Fibroblast of gingiva (primary cell): ENCODE data around the gene ATG13.
"Not testable (repeated sequence)": the region's sequence is repeated elsewhere in the genome, so short reads cannot be mapped to it uniquely, and the experiment has no call there.

ENCODE experiments used
- DNase-seq: peaks from one replicate; pipeline ENCODE4 v3.0.0-alpha.2; 2011; ENCODE audit warnings: low read depth

The ATG13 gene

DNA sequence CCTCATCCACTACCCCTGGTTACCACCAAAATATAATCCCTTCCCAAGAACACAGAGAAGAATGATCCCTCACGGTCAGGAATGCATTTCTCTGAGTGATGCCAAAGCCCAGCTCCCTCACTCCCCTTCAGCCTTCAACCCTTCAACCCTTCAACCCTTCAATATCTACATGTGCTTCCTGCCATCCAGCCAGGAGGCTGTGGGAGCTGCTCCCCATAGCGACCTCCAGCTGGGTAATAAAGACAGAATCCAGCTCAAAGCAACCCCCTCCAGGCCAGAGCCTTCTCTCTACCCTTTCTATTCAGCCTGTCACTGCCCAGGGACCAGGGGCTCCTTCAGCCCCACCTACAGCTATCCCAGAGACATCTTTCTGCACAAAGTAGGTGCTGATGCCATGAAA is 80.4 kb downstream of the ATG13 start:
- DNase-seq, result no peak

- DNase-seq, result no peak
These were observed 81.2 kb downstream of the ATG13 start for GRCh38 chr11:46698597-46698996.

DNA sequence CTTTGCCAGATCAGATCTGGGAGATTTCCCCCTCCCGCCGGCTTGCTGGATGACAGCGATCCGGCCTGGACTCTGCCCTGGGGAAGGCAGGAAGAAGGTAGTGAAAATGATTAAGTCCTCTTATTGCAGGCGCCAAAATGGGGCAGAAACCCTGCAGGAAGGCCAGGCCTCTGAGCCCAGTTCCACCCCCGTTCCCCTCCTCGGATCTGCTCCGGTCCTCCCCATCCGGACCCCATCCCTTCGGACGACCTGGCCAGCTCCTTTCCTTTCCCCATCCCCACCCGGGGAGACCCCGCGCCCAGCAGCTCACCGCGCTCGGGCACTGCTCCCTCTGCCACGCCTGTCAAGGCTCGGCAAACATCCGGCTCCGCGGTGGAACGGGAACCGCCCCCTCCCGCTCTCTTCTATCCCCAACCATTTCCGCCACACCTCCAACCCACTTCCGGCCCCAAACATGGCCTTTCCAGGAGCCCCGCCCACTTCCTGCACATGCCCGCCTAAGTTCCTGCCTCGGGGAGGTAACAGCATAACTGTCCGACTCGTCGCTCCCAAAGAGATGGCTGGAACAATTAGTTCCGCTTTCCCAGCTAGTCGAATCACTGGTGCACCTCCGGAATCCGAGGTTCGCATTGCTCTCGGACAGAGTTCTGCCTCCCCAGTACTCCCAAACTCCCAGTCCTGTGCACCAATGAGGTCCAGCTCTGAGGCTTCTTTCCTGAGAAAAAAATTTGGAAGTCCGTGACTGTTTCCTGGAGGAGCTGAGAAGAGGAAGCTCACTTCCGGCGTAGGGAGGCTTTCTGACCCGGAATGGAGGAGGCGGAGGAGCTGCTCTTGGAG is 83.1 kb downstream of the ATG13 start, which contains the start of the genes ARHGAP1 and ZNF408:
ARHGAP1 (minus strand) TSS at position 379 of the 837 bp plus-strand sequence. CDS start 4,512 bp downstream, outside the sequence.
ZNF408 (plus strand) TSS at position 791 of the 837 bp plus-strand sequence; CDS start at position 808, 17 bp downstream.
- DNase-seq, result peak; percentile 98

GRCh38 chr11:46701078-46701654 is 83.8 kb downstream of the ATG13 start:
- DNase-seq, result no peak

GRCh38 chr11:46705070-46705688 is 87.8 kb downstream of the ATG13 start:
- no peak for DNase-seq

- DNase-seq, result no peak
These were observed 89.5 kb downstream of the ATG13 start for GRCh38 chr11:46706886-46707285.

GRCh38 chr11:46709351-46709750 is 92.0 kb downstream of the ATG13 start:
- DNase-seq, result not testable (repeated sequence)

GRCh38 chr11:46710821-46711269 is 93.5 kb downstream of the ATG13 start:
- peak; percentile 89 for DNase-seq

- peak; percentile 21 for DNase-seq
These were observed 94.0 kb downstream of the ATG13 start for GRCh38 chr11:46711303-46711702.

- no peak for DNase-seq
These were observed 95.7 kb downstream of the ATG13 start for GRCh38 chr11:46712874-46713576.

DNA sequence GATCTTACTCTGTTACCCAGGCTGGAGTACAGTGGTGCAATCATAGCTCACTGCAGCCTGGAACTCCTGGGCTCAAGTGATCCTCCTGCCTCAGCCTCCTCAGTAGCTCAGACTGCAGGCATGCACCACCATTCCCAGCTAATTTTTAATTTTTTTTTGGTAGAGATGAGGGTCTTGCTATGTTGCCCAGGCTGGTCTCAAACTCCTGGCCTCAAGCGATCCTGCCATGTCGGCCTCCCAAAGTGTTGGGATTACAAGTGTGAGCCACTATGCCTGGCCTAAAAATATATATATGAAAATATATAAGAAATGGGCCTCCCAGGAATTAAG is 100.4 kb downstream of the ATG13 start:
- DNase-seq, result not testable (repeated sequence)

DNA sequence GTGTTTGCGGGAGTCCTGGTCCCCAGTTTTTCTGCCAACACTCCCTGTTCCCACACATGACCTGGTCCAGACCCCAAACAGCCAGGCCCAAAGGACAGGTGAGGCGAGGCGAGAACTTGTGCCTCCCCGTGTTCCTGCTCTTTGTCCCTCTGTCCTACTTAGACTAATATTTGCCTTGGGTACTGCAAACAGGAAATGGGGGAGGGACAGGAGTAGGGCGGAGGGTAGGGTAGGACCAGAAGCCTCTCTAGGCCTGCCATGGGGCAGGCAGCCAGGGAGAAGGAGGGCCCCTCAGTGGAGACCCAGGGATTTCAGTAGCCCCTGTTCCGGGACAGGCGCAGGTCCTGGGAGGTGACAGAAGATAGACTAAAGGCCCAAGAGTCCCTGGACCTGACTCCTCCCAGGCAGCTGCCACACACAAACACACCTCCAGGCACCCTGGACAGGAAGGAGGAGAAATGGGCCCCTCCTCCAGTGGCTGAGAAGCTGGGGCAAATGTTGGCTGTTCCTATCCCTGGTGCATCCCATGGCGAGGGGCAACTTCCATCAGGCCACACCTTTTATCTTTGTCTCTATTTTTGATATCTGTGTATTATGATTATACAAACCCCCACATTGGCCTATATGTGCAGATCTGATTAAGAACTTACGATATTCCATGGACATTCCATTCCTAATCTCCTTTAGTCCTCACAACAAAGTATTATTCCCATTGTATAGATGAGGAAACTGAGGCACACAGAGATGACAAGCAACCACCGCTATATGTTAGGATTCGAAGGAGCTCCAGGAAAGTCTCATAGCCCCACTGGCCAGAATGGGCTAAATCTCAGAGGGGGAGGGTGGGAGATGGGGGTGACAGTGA is 101.0 kb downstream of the ATG13 start:
- no peak for DNase-seq

DNA sequence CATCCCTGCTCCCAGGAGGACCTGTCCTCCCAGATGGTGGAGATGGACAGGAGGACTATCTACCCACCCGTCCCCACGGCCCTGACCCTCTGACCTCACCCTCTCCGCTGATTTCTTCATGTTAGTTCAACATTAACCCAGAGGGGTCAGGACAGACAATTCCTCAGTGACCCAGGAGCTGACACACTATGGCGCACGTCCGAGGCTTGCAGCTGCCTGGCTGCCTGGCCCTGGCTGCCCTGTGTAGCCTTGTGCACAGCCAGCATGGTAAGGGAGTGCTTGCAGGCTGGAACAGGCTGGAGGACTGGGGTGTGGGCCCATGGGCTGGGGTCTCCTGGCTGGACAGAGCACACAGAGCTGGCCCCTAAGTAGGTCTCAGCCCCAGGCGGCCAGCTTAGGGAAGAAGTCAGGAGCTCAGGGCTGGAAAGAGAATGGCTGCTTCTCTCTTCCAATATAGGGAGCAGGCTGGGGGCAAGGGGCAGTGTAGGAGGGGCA is 101.7 kb downstream of the ATG13 start, which contains the start of gene F2:
F2 (plus strand) TSS at position 166 of the 495 bp plus-strand sequence; CDS start at position 189, 23 bp downstream.
- DNase-seq, result no peak

- no peak for DNase-seq
These were observed 102.3 kb downstream of the ATG13 start for GRCh38 chr11:46719543-46720218.

GRCh38 chr11:46721286-46721685 is 103.9 kb downstream of the ATG13 start:
- DNase-seq, result no peak

DNA sequence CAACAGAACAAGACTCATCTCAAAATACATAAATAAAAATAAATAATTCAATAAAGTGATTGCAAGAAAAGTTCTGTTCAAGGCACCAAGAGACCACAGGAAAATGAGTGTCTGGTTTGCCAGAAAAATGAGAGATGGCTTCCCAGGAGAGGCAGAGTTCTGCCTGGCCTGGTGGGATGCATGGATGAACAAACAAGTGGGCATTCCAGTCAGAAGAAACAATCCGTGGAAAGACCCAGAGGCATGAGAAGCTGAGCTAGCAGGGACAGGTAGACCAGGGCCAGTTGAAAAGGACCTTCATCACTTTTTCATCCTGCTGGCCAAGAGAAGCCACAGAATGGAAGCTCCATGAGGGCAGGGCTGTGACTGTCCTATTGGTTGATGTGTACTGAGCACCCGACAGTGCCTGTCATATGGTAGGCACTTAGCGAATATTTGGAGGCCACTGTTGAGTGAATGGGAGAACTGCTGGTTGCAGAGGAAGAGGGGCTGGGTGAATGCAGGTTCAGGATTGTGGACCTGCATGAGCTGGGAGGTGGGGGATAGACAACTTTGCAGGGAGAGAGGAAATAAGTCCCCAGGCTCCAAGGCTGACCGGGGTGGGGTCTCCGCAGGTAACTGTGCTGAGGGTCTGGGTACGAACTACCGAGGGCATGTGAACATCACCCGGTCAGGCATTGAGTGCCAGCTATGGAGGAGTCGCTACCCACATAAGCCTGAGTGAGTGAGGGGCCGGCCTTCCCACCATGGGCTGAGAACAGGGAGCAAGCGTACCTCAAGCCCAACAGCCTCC is 105.4 kb downstream of the ATG13 start:
- DNase-seq, result no peak

GRCh38 chr11:46723359-46723680 is 106.0 kb downstream of the ATG13 start:
- no peak for DNase-seq

GRCh38 chr11:46724088-46724487 is 106.7 kb downstream of the ATG13 start:
- no peak for DNase-seq
